Superior temporal gyrus (tissue), 1 donor: ENCODE results near the gene GSK3B.
A peak's percentile ranks its signal among the peaks of the same experiment; 100 is the strongest.

ENCODE experiments used
- DNase-seq: peaks from one replicate; pipeline ENCODE4 v3.0.0-alpha.2; 2016; ENCODE audit errors: extremely low spot score

Gene GSK3B

DNA sequence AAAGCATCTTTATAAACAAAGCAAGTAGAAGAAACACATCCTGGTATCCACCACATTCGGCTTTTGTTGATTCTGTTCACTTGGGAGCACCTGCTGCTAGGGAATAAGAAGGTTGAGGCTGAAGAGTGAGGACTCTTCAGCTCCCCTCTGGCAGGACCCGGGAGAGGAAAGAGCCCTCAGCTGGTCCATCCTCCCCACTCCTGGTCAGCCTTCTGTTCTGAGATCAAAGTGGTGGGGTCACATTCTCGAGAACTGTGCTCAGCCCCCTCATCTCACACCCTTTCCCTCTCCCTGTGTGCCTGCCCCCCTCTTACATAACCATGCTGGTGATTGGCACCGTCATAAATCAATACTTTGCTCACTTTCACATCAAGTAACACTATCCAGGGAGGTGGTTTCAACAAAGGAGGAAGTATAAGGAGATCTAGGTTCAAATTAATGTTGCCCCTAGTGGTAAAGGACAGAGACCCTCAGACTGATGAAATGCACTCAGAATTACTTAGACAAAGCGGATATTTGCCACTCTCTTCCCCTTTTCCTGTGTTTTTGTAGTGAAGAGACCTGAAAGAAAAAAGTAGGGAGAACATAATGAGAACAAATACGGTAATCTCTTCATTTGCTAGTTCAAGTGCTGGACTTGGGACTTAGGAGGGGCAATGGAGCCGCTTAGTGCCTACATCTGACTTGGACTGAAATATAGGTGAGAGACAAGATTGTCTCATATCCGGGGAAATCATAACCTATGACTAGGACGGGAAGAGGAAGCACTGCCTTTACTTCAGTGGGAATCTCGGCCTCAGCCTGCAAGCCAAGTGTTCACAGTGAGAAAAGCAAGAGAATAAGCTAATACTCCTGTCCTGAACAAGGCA, 312.7 kb downstream of the GSK3B start, which contains the start of gene NR1I2:
Gene NR1I2 (plus strand): TSS at position 772 of the 869 bp plus-strand sequence.
- DNase-seq = no peak

DNA sequence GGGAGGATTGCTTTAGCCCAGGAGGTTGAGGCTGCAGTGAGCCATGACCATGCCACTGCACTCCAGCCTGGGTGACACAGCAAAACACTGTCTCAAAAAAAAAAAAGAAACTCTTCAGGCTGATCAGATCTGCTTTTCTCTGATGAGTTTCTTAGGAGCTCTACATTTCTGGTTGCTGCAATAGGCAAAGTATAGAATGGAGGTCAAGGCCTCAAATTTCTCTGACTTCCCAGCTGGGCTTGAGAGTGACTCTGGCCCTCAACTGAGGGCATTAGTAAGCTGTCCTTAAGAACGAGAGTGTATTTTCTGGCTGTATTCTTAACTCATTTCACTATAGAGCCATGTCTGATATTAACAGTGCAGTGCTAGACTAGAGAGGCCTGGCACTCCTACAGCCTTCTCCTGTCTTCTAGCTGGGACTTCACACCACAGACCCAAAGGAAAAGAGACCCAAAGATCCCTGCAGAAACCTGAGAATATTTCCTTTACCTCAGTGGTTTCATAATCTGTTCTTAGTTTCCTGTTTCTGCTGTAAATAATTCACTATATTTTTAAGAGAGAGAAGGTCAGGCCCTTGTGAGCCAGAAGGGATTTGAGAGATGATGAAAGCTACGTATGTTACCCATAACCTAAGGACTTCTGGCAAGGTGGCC, 314.4 kb downstream of the GSK3B start:
- no peak for DNase-seq

DNA sequence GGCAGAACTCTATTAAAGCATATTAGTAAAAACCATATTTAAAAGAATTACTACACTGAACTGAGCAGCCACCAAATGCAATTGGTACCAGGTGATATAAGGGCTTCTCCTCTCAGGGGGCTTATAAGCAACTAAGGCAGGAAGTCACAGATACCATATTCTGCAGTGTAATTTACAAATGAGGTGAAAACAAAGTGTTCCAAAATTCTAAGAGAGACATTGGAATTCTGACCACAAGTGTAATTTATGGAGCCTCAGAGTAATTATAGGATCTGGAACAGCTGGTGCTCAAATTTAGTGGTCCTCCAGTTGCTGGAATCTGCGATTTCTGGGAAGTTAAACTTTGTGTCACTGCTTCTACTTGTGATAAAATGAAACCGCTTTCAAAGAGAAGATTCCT, 315.4 kb downstream of the GSK3B start:
- DNase-seq = peak; percentile 16

DNA sequence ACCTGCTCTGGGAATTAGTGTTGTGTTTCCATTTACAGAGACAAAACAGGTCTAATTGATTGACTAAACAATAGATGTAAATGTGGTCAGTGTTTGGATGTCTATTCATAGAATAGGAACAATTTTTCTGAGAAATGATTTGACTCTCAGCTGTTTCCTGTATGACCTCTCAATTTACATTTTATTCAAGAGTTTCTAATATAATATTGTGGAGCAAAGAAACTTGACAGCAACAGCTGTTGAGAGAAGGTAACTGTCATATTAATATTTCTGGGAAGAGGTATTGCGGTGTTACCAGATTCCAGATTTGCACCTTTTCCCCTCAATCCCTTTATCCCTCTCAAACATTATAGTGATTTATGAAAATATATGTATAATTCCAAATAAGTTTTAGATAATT, 316.1 kb downstream of the GSK3B start:
- no peak for DNase-seq

DNA sequence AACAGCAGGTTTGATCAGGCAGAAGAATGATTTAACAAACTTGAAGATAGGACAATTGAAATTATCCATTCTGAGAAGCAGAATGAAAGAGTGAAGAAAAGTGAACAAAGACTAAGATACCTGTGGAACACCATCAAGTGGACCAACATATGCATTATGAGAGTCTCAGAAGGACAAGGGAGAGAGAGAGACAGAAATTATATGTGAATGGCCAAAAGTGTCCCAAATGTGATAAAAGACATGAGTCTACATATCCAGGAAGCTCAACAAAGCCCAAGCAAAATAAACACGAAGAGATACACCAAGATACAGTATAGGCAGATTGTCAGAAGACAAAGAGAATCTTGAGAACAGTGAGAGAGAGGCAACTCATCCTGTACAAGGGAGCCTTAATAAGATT, 317.9 kb downstream of the GSK3B start:
- DNase-seq = no peak

DNA sequence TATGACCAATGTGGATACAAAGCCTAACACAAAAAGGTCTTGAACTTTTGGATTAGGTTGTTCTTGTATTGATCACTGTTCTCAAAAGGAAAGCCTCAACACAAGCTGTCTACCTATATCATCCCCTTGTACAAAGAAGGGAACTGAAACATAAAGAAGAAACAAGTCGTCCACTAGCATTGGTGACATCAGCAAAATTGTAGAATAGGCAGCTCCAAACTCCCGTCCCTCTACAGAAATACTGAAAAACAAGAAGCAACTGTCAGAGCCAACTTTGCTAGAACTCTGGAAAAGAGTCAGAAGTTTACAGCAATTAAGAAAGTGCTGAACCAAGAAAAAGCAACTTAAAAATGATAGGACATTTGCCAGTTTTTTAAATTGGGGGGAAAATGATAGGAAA, 319.8 kb downstream of the GSK3B start:
- no peak for DNase-seq
